Karpas-422 (cell line): ENCODE measurements around the gene NFASC. TPM values are rescaled to one million over a fixed set of nuclear protein-coding genes. Genes with fewer than 3 reads are reported as not detected.

Experiments used
- DNase-seq: peaks from one replicate; pipeline ENCODE4 v3.0.0-alpha.2; 2015
- H2AFZ ChIP-seq: fragments of 200-600 bp; sonication (generic); 2 replicates; pipeline ENCODE4 v1.6.1; 2014; ENCODE audit warnings: antibody characterized with exemption, low read length, mixed read lengths
- H3K27ac ChIP-seq: fragments of 200-600 bp; sonication (generic); 2 replicates; pipeline ENCODE4 v1.5.1; 2014; ENCODE audit warnings: mild to moderate bottlenecking, low read length, moderate library complexity
- H3K27me3 ChIP-seq: fragments of 200-600 bp; sonication (generic); 2 replicates; pipeline ENCODE4 v1.6.1; 2014; ENCODE audit warnings: low read length, mixed read lengths
- H3K36me3 ChIP-seq: fragments of 200-600 bp; sonication (generic); 2 replicates; pipeline ENCODE4 v1.6.1; 2014; ENCODE audit warnings: low read length, mixed read lengths; ENCODE audit not compliant: insufficient read depth
- H3K4me1 ChIP-seq: fragments of 200-600 bp; sonication (generic); 2 replicates; pipeline ENCODE4 v1.6.1; 2014; ENCODE audit warnings: mild to moderate bottlenecking, low read length, mixed read lengths
- H3K4me2 ChIP-seq: fragments of 200-600 bp; sonication (generic); 2 replicates; pipeline ENCODE4 v1.6.1; 2014; ENCODE audit warnings: low read length, low read depth, mild to moderate bottlenecking; ENCODE audit not compliant: poor library complexity, severe bottlenecking
- H3K4me3 ChIP-seq: fragments of 200-600 bp; sonication (generic); 2 replicates; pipeline ENCODE4 v1.5.1; 2014; ENCODE audit warnings: mild to moderate bottlenecking, antibody characterized with exemption, low read length, mixed read lengths
- H3K79me2 ChIP-seq: fragments of 200-600 bp; sonication (generic); 2 replicates; pipeline ENCODE4 v1.6.1; 2014; ENCODE audit warnings: mild to moderate bottlenecking, low read length, mixed read lengths
- H3K9ac ChIP-seq: fragments of 200-600 bp; sonication (generic); 2 replicates; pipeline ENCODE4 v1.6.0; 2014; ENCODE audit warnings: low read length
- H3K9me2 ChIP-seq: fragments of 200-600 bp; sonication (generic), shearing (Covaris generic); replicated peaks from 2 replicates; pipeline ENCODE4 v1.6.0; 2014; ENCODE audit warnings: mild to moderate bottlenecking, low read length, moderate library complexity; ENCODE audit not compliant: insufficient read depth
- H3K9me3 ChIP-seq: fragments of 300-700, 200-600 bp; sonication (generic); 2 replicates; pipeline ENCODE4 v1.6.1; 2014; ENCODE audit warnings: low read length, mixed read lengths
- H4K20me1 ChIP-seq: fragments of 200-600 bp; sonication (generic); 2 replicates; pipeline ENCODE4 v1.6.1; 2014; ENCODE audit warnings: mild to moderate bottlenecking, antibody characterized with exemption, low read length, low read depth; ENCODE audit not compliant: insufficient read depth
- total RNA-seq: library from RNA; depleted of rRNA; stranded (reverse); fragments of >200 nt; shearing (Covaris generic); gene quantifications from 2 replicates; pipeline ENCODE4 v1.2.3, GENCODE V29; 2014; ENCODE audit warnings: low replicate concordance

NFASC gene
- total RNA-seq, 1 experiment from 2014 or later, result 0.75 TPM

GRCh38 chr1:204885790-204886189, 15.1 kb downstream of the NFASC start:
- no peak overlapping the region for H3K4me2 ChIP-seq

GRCh38 chr1:204887846-204888245, 17.2 kb downstream of the NFASC start:
- Histone ChIP-seq H3K36me3 (no peaks in the 10 kb centered on the region), H2AFZ (no peak overlapping the region), H3K9me2 (no peaks in the 10 kb centered on the region), H3K4me1 (peaks cover 13% of the 10 kb centered on the region), H3K9me3 (no peaks in the 10 kb centered on the region), H3K27me3 (no peaks in the 10 kb centered on the region), H3K27ac (no peak overlapping the region), H3K4me2 (no peak overlapping the region), H3K9ac (no peak overlapping the region), H4K20me1 (no peaks in the 10 kb centered on the region), H3K79me2 (no peaks in the 10 kb centered on the region), H3K4me3 (no peak overlapping the region)
- no peak for DNase-seq

More at GRCh38 chr1:204885790-204886189, 15.1 kb downstream of the NFASC start:
- Histone ChIP-seq H3K27me3 (no peaks in the 10 kb centered on the region), H3K36me3 (no peaks in the 10 kb centered on the region), H3K79me2 (no peaks in the 10 kb centered on the region), H4K20me1 (no peaks in the 10 kb centered on the region), H3K9me3 (no peaks in the 10 kb centered on the region), H3K9ac (no peak overlapping the region), H2AFZ (no peak overlapping the region), H3K9me2 (no peaks in the 10 kb centered on the region), H3K4me3 (no peak overlapping the region), H3K27ac (no peak overlapping the region), H3K4me1 (peaks cover 19% of the 10 kb centered on the region)
- DNase-seq, result no peak

GRCh38 chr1:204888294-204888693, 17.6 kb downstream of the NFASC start:
- H3K9me2 ChIP-seq, result no peaks in the 10 kb centered on the region
- H3K36me3 ChIP-seq, result no peaks in the 10 kb centered on the region
- no peak overlapping the region for H2AFZ ChIP-seq
- H3K4me3 ChIP-seq, result no peak overlapping the region
- no peak overlapping the region for H3K4me2 ChIP-seq
- H3K27me3 ChIP-seq, result no peaks in the 10 kb centered on the region
- no peaks in the 10 kb centered on the region for H3K79me2 ChIP-seq
- H3K9ac ChIP-seq, result no peak overlapping the region
- H3K4me1 ChIP-seq, result peaks cover 13% of the 10 kb centered on the region
- H3K9me3 ChIP-seq, result no peaks in the 10 kb centered on the region
- H4K20me1 ChIP-seq, result no peaks in the 10 kb centered on the region
- no peak for DNase-seq
- no peak overlapping the region for H3K27ac ChIP-seq

GRCh38 chr1:204889681-204890383, 19.2 kb downstream of the NFASC start:
- H3K27me3 ChIP-seq, result no peaks in the 10 kb centered on the region
- no peak overlapping the region for H3K4me2 ChIP-seq
- no peaks in the 10 kb centered on the region for H3K9me2 ChIP-seq
- no peak overlapping the region for H3K9ac ChIP-seq
- H2AFZ ChIP-seq, result no peak overlapping the region
- H3K9me3 ChIP-seq, result no peaks in the 10 kb centered on the region
- DNase-seq, result no peak
- peaks cover 13% of the 10 kb centered on the region for H3K4me1 ChIP-seq
- H3K79me2 ChIP-seq, result no peaks in the 10 kb centered on the region
- H3K4me3 ChIP-seq, result no peak overlapping the region
- no peak overlapping the region for H3K27ac ChIP-seq
- H3K36me3 ChIP-seq, result no peaks in the 10 kb centered on the region
- H4K20me1 ChIP-seq, result no peaks in the 10 kb centered on the region

- Histone ChIP-seq H4K20me1 (no peaks in the 10 kb centered on the region), H3K4me2 (no peak overlapping the region), H3K27me3 (no peaks in the 10 kb centered on the region), H3K4me3 (no peak overlapping the region), H3K4me1 (peaks cover 13% of the 10 kb centered on the region), H3K79me2 (no peaks in the 10 kb centered on the region), H3K9me3 (no peaks in the 10 kb centered on the region), H2AFZ (no peak overlapping the region), H3K9ac (no peak overlapping the region), H3K36me3 (no peaks in the 10 kb centered on the region), H3K9me2 (no peaks in the 10 kb centered on the region), H3K27ac (no peak overlapping the region)
- no peak for DNase-seq
Observed at GRCh38 chr1:204891860-204892259, 21.2 kb downstream of the NFASC start.

- no peaks in the 10 kb centered on the region for H3K79me2 ChIP-seq
- peaks cover 8% of the 10 kb centered on the region for H3K4me1 ChIP-seq
- H3K4me2 ChIP-seq, result no peak overlapping the region
- no peaks in the 10 kb centered on the region for H3K36me3 ChIP-seq
- DNase-seq, result no peak
- H3K27me3 ChIP-seq, result no peaks in the 10 kb centered on the region
- H2AFZ ChIP-seq, result no peak overlapping the region
- no peaks in the 10 kb centered on the region for H3K9me3 ChIP-seq
- no peak overlapping the region for H3K4me3 ChIP-seq
- no peaks in the 10 kb centered on the region for H4K20me1 ChIP-seq
- no peaks in the 10 kb centered on the region for H3K9me2 ChIP-seq
- no peak overlapping the region for H3K27ac ChIP-seq
- no peak overlapping the region for H3K9ac ChIP-seq
Observed at GRCh38 chr1:204894031-204894430, 23.4 kb downstream of the NFASC start.

GRCh38 chr1:204894606-204895005, 23.9 kb downstream of the NFASC start:
- no peak overlapping the region for H3K27ac ChIP-seq
- DNase-seq, result no peak

GRCh38 chr1:204896023-204896422, 25.4 kb downstream of the NFASC start:
- no peak overlapping the region for H3K4me2 ChIP-seq
- no peak overlapping the region for H3K9ac ChIP-seq
- DNase-seq, result no peak
- no peaks in the 10 kb centered on the region for H3K4me1 ChIP-seq
- H3K36me3 ChIP-seq, result no peaks in the 10 kb centered on the region
- H3K27ac ChIP-seq, result no peak overlapping the region
- H4K20me1 ChIP-seq, result no peaks in the 10 kb centered on the region
- no peaks in the 10 kb centered on the region for H3K27me3 ChIP-seq
- no peak overlapping the region for H2AFZ ChIP-seq
- no peaks in the 10 kb centered on the region for H3K79me2 ChIP-seq
- H3K9me3 ChIP-seq, result no peaks in the 10 kb centered on the region
- no peaks in the 10 kb centered on the region for H3K9me2 ChIP-seq
- H3K4me3 ChIP-seq, result no peak overlapping the region

More at GRCh38 chr1:204894606-204895005, 23.9 kb downstream of the NFASC start:
- H3K9me2 ChIP-seq, result no peaks in the 10 kb centered on the region
- no peaks in the 10 kb centered on the region for H3K9me3 ChIP-seq
- no peak overlapping the region for H3K4me3 ChIP-seq
- no peaks in the 10 kb centered on the region for H3K36me3 ChIP-seq
- H2AFZ ChIP-seq, result no peak overlapping the region
- peaks cover 5% of the 10 kb centered on the region for H3K4me1 ChIP-seq
- H3K79me2 ChIP-seq, result no peaks in the 10 kb centered on the region
- no peaks in the 10 kb centered on the region for H4K20me1 ChIP-seq
- no peak overlapping the region for H3K9ac ChIP-seq
- no peaks in the 10 kb centered on the region for H3K27me3 ChIP-seq
- H3K4me2 ChIP-seq, result no peak overlapping the region
